A673 (cell line): ENCODE measurements around the gene TGFBR3L.

ENCODE experiments used
- CTCF ChIP-seq: fragments of 300-800, 200-600 bp; sonication (generic); conservative IDR thresholded peaks from 2 replicates; pipeline ENCODE4 v1.5.1; 2017; ENCODE audit warnings: low read depth, mild to moderate bottlenecking, antibody characterized with exemption, low read length, moderate library complexity, mixed read lengths
- EZH2 ChIP-seq: fragments of 200-600 bp; sonication (generic); IDR thresholded peaks from 2 replicates; pipeline ENCODE4 v1.6.1; 2017; ENCODE audit warnings: borderline replicate concordance, low read depth, mild to moderate bottlenecking, mixed read lengths, antibody characterized with exemption, low read length; ENCODE audit not compliant: poor library complexity, severe bottlenecking

GRCh38 chr19:7910321-7911161 lies 4.1 kb upstream of the TGFBR3L start:
- TF ChIP-seq EZH2 (no peak), CTCF (no peak)
